ENCODE measurements around the gene SCARB2.
A peak's percentile ranks its signal among the peaks of the same experiment; 100 is the strongest.

SCARB2 gene

DNA sequence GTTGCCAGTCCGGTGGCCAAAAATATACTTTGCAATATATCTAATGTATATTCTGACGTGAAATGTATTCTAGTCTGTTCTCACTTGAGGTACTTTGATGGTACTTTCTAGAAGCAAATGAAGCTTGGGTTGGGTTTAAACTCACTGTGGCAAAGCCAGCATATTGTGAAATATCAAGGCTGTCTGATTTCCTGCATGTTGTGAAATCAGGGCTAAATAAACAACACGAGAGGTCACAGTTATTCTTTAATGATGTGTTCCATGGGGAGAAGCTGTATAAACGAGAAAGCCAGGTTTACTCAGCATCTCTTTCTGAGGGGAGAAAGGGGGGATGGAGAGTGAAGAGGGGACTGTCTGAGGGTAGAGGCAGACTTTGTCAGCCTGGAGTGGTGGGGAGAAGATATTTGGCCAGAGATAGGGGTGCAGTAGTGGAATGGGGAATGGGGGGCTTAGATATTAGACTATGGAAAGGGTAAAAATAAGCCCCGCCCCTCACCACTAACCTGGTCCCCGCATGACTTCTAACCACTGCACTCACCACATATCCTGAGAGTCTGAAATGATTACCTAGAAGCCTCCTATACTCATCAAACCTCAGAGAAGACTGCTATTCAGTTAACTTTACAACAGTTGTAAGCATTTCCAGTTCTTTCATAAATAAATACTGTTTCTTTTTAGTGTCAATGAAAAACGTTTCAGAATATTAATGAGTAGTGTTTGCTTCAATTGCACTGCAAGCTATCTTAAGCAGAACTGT lies 5.9 kb upstream of the SCARB2 start:
- no peak for DNase-seq

DNA sequence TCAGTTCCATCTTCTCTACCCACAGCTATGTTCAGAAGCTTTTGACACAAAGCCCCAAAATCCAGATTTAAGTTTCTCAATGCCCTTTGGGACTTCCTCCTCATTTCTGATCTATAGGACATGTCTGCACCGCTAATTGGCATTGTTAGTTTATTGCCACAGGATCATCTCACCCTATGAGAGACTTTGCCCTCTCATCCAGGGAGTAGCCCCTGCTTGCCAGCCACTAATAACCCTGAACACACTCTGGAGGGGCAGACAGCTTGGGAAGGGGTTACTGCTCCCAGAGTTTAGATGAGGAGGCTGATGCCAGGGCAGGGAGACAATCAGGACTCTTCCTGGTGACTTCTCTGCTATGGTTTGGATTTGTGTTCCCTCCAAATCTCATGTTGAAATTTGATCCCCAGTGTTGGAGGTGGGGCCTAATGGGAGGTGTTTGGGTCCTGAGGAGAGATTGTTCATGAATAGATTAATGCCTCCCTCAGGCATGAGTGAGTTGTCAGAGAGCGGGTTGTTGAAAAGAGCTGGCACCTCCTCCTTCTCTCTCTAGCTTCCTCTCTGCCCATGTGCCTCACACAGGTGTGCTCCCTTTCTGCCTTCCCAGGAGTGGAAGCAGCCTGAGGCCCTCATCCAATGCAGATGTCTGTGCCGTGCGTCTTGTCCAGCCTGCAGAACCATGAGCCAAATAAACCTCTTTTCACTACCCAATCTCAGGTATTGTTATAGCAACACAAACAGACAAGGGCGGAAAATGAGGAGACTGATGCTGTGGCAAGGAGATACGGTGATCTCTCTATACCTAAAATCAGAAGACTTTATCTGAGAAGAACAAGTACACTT lies 3.6 kb upstream of the SCARB2 start:
- no peak for DNase-seq

DNA sequence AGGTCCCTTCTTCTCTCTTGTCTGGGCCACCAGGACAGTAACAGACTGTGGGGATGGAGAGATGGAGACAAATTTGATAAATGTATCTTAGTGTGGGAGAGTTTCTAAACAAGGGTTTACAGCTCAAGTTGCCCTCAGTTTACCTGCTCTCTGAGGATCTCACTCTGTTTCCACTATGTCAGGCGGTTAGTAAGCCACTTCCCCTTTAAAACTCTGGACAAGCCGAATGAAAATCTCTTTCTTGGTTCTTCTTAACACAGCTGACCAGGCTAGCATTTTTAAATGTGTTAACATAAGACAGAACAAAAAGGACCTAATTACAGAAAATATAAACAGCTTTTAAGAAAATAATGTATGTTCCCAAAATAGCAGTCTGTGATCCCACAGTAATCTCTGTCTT lies 2.9 kb upstream of the SCARB2 start:
- DNase-seq = no peak

DNA sequence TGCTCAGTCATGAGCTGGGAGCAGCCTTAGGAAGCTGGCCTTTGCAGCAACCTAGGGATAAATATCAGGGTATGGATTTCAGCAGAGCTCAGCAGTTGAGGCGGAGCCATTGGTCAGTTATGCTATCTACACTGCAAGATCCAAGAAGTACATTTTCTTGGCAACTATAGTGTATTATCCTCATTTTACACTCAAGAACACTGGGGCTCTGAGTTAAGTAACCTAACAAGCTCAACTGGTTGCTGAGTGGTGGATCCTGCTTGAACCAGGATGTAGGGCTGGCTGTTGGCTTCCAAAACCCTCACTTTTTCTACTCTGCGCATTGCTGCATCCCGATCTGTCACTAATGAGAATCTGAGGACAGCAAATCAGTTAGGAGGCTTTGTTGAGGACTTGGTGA lies 1.5 kb upstream of the SCARB2 start:
- DNase-seq = no peak

DNA sequence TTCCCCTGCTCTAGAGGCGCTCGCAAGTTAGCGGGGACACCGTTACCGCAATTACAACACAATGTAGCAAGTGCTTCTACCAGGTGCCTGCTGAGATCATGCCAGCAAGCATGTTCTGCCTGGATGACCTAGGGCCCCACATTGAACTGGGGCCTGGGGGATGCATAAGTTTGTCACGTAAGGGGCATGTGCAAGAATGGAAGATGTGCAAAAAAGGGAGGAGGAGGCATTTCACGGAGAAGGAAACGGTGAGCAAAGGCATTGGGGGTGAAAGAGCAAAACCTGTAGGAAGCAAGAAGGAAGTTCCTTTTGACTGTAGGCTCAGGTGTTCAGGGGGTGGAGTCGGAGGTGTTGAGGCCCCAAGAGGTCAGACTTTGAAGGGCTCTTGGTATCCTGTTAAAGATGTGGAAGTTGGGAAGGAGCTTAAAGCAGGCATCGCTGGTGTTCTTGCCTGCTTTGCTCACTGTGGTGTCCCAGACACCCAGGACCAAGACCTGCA lies 602 bp upstream of the SCARB2 start:
- DNase-seq = peak in 1 of 6 experiments; percentile 74

DNA sequence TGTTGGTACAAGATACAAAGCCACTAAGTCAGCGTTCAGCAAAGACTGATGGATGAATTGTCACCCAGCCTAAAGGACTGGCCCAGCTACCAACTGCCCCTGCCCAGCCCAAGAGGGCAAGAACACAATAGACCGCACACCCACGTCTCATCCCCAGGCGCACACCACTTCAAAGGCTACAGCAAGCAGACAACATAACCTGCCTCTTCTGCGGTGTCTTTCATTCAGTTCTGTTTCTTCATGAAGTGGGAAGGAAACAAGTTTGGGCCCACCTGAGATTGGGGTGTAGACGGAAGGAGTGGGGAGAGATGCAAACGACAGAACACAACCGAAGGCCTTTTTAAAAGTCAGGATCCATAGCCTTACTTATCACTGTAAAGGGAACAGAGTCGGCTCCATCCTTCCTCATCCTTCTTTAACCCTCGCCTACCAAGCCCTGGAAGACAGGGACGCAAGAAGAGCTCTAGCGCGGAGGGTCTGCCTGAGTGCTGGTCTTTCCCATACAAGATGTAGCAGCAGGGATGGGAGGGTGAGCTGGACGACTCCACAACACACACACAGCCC lies 691 bp downstream of the SCARB2 start:
- DNase-seq = peak; percentile 29 to 79 (median 68)

DNA sequence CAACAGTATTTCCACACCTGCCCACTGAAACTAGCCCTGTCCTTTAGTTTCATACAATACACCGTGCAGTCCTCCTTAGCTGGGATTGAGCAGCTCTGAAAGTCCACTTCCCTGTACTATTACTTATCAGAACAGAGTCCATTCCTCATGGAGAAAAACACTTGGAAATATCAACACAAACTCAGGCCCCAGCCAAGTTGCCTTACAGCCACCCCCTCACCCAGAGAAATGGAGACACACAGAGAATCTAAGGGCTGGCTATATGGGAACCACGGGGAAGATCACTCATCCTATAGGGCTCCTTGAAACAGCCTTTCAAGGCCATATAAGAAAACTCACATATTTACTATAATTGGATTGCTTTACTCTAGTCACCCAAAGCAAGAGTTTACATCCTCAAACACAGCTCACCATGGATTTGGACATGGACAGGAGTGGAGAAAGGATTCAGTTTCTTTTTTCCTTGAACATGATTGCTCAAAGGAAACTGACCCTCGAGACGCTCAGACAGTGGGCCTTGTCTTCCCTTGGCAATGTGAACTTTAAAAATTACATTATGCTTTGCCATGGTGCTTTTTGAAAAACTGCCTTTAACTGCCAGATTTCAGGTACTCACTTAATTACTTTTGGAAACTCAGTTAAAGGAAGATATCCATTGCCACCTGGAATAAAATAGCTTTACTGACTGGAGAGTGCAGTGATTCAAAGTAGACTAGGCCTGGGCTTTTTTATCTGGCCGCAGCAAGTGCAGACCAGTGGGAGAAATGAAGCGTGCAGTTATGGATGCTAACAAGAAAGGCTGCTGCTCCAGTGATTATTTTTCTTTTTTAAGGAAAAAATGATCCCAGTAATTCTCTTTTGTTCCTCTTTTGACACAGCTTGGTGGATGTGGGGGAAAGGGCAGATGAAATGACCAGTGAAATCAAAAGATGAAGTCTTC lies 1.6 kb downstream of the SCARB2 start:
- DNase-seq = no peak

DNA sequence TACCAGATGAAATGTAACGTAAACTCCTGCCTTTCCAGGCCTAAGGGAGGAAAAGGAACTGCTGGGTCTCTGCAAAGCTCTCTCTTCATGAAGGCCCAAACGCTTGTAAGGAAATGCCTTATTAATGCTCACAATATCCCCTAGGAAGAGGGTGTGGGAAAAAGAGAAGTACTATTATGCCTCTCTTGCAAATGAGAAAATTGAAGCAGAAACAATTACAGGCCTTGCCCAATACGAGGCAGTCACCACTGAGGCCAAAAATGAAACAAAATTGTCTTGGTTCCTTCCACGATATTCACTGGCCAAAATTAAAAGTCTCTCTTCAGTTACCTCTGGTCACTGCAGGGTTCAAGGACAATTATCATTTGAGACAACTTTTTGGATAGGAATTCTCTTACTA lies 3.2 kb downstream of the SCARB2 start:
- no peak for DNase-seq

DNA sequence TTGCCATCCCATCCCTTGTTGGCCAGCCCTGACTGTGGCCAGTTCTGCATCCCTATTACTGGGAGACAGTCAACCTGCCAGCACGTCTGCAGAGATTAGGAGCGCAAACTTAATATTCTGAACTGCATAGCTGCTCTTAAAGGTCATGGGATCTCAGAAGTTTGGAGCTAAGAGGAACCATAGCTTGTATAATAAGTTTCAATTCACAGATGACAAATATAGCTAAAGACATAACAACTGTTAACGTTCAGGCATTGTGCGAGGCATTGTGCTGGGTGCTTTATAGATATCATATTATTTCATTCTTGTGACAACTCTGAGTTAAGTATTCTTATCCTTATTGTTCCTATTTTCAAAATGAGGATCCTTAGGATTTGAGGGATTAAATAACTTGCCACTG lies 3.7 kb downstream of the SCARB2 start:
- no peak for DNase-seq

DNA sequence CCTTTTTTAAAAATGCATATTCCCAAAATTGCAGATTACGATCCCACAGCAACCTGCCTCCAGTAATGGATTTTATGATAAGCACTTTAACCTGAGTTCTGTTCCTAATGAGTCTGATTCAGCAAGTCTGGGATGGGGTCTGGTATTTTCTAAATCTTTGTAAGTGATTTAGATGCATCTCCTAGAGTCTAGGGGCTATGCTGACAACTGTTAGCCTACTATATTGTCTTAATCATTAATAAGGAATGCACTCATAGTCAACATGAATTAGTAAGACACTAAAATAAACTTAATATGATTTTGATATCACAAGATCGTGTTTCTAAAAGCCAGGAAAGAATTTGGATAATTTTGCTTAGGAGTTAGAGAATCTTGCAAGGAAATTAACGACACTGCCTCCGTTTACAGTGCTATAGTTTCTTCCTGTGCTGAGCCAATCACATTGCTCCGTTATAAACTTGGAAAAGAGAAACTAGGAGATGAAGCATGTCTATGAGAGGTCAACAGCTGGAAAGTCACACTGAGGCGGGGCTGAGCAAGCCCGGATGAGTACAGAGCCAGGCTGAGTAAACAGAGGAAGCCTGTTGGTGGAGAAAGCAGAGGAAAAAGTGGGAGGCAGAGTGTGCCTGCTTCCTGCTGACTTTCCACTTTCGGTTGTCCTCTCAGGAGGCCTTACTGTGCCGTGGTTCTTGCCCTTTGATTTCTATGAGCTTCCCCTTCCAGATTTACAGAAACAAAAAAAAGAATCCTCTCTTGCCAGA lies 5.4 kb downstream of the SCARB2 start:
- DNase-seq = no peak

DNA sequence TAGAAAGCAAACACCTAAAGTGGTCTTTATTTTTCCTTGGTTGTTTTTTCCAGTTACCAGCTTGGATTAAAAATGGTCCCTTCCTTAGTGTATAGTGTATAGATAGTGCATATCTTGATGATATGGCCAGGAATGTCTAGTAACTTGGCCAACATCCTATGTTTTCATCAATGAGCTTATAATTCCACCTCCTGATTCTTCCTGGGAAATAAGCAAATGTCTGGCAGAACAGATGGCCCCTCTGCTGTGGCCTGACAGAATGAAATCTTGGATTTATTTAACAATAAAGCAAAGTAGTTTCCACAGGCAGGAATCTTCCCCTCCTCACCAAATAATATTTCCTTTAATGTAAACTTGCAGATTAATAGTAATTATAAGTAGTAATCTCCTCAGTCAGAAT lies 6.1 kb downstream of the SCARB2 start:
- DNase-seq = no peak

DNA sequence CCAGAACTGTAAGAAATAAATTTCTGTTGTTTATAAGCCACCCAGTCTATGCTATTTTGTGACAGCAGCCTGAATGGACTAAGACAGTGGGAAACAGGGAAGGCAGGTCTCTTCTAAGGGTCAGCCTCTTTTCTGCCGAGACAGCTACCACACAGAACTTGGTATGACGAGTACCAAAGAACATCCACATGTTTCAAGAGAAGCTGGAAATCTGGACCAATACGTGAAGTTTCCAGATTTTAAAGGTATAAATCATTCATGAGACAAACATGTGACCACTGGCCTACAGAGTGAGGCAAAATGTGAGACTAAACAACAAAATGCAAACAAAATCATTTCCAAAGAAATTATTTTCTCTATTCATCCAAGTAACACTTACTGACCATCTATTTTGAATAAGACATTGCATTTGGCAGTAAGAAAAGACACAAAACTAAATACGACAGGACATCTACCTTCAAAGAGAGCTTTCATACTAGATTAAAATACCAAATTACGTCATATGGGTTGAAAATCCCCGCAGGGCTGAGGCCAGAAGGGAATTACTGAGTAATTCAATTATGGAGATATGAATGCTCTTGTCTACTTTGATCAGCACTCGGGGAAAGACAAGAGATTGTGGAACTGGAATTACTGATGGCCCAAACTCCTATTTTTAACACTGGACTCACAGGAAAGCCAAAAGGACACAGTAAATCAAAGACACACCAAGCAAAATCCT lies 7.2 kb downstream of the SCARB2 start:
- no peak for DNase-seq

DNA sequence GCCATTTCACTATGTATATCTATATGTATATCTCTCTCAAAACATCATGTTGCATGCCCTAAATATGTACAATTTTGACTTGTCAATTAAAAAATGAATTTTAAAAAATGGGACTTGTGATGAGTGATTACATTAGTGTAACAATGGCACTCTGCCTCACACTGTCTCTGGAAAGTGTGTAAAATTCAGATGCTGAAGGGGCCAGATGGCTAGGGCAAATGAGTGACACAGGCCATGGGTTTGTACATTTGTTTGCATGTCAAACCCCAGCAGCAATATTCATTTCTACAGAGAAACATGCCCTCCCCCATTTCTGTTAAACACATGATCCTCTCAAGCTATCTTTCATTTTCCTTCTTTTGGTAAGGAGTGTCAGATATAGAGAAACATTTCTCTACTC lies 8.1 kb downstream of the SCARB2 start:
- no peak for DNase-seq

DNA sequence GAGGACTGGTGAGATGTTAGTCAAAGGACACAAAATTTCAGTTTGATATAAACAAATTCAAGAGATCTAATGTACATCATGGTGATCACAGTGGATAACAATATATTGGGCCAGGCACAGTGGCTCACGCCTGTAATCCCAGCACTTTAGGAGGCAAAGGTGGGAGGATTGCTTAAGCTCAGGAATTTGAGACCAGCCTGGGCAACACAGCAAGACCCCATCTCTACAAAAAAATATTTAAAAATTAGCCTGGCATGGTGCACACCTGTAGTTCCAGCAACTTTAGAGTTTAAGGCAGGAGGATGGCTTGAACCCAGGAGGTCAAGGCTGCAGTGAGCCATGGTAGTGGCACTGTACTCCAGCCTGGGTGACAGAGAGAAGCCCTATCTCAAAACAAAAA lies 8.7 kb downstream of the SCARB2 start:
- DNase-seq = no peak

DNA sequence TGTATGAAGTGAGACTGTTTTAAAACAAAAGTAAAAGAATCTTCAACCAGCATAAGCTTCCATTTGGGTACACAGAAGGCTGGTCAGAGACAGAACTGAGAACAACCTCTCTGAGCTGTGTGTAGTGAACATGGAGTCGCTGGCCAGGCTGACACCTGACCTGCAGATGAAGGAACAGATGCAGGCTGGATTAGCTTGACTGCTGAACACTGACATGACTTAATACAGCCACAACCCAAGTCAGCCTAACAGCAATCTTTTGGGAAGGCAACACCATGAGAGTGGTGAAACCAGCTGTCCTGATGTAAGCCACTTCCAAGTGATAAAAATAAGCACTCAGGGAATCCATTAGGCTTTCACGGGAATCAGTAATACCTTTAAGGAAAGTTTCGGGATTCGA lies 10.1 kb downstream of the SCARB2 start:
- no peak for DNase-seq

DNA sequence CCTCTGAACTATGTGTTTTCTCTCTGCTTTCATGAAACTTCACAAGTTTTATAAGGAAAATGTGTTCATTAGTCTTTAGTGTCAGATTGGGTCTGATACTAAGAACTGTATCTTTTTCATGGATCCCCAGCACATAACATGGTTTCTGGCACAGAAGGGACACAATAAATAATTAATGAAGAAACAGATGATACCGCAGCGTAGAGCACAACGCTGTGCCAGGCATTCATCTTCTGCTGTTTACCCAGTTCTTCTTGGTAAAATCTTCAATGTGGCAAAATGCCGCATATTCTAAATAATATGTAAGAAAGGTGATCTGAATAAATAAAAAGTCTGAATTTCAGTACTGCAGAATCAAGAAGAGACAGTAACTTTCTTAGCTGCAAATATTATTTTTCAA lies 12.3 kb downstream of the SCARB2 start:
- DNase-seq = no peak

DNA sequence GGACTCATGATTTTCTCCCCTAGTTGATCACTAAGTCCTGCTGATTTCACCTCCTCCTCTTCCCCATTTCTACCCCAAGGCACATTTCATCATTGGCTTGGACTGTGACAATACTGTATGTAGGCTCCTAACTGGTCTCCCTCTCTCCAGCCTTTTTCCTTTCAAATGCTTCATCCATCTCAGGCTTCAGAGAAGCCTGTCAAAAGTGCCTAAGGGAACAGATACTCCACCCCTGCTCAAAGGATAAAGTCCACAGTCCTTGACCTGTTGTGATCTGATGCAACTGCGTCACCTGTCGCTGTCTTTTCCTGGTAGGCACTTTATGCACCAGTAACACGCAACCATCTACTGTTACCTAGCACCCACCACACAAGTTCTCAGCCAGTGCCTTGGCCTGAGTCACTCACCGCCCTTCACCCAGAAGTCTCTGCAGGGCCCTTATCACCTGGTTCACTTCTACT lies 12.8 kb downstream of the SCARB2 start:
- DNase-seq = no peak

DNA sequence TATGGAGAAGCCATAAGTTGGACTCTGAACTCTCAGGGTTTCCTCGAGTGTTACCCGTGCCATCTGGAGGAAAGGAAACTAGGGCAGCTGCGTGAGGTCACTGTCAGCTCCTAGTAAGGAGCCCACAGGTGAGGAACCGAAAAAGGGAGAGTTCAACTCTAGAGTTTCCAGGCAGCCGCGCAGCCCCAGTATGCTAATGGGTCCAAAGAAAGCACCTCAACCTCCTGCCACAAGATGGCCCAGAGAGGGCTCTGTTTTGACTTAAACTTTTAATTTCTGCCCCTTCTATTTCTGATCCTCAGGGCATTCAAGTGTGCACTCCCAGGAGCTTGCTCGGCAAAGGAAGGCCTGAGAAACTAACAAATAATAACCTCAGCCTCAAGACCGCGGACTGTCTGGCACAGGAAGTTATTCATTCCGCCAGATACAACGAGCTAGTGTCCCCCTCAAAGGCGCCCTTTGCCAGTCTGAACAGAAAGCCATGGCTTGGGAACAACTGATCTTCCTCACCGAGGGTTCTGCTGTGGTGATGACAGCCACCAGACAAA lies 13.9 kb downstream of the SCARB2 start:
- peak in 1 of 6 experiments; percentile 4 for DNase-seq

DNA sequence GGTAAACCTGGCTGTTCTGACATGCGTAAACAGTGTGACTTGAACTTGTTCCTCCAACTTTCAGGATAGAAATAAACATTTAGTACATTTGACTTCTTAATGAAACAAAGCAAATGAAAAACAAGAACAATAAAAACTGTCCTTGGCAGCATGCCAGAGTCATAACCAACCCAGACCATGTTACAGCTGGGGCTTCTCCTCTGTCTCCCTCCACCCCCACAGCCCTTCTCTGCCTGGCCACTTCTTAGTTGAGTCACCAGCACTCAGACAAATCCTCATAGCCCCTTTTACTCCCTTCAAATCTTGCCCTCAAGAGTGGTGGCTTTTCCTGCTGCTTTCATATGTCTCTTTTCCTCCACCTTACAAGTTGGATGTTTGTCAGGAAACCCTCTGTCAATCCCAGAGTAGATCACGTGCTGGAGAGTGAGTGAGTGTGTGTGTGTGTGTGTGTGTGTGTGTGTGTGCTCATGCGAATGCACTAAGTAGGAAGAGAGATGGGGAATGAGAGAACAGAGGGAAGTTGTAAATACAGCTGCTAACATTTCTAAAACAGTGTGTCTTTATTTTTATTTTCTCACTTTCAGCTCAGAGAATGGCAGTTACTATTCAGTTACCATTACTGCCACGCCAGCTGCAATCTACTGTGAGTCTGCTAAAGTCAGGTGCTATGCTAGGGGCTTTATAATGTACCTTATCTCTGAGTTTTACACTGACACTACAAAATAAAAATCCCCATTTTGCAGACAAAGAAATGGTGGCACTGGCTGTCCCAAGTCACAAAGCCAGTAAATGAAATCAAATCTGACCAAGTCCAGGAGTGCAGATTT lies 15.0 kb downstream of the SCARB2 start:
- DNase-seq = peak in 1 of 6 experiments; percentile 9

DNA sequence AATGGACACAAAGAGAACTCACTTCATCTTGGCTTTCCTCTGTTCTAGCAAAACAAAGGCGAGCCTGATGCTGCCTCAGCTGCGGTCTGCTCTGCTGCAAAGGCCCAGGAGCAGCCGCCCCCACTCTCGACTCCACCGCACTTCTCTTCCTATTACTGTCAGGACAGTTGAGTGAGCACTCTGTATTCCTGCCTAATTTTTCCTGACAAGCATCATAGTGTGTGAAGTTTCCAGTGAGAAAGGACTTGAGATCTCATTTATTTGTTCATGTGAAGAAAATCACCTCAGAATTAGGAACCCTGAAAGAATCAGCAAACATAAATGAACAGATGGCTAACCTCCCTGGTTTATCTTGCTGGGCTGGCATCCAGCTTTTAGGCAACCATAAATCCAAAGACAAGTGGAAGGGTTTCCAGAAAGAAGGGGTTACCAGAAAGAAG lies 15.6 kb downstream of the SCARB2 start:
- peak in 1 of 6 experiments; percentile 4 for DNase-seq
